GM18498 (cell line): ENCODE data around the gene CHD9.
"Not testable (repeated sequence)": the region's sequence is repeated elsewhere in the genome, so short reads cannot be mapped to it uniquely, and the experiment has no call there.

Experiments used
- ATAC-seq: cut with Tn5 transposase; IDR thresholded peaks from one replicate; pipeline ENCODE4 v1.9.1; 2021; ENCODE audit warnings: mild to moderate bottlenecking, moderate library complexity; ENCODE audit not compliant: unreplicated experiment

CHD9 gene

GRCh38 chr16:53257001-53257400 is 202.2 kb downstream of the CHD9 start:
- no peak for ATAC-seq

GRCh38 chr16:53258809-53259208 is 204.0 kb downstream of the CHD9 start:
- no peak for ATAC-seq

GRCh38 chr16:53261276-53261675 is 206.5 kb downstream of the CHD9 start:
- no peak for ATAC-seq

GRCh38 chr16:53262645-53263044 is 207.9 kb downstream of the CHD9 start:
- ATAC-seq, result no peak

- ATAC-seq, result no peak
These were observed 211.4 kb downstream of the CHD9 start for GRCh38 chr16:53266156-53266555.

- ATAC-seq, result not testable (repeated sequence)
These were observed 223.7 kb downstream of the CHD9 start for GRCh38 chr16:53278498-53278897.

GRCh38 chr16:53281280-53281679 is 226.5 kb downstream of the CHD9 start:
- no peak for ATAC-seq

- no peak for ATAC-seq
These were observed 227.1 kb downstream of the CHD9 start for GRCh38 chr16:53281859-53282258.

GRCh38 chr16:53282328-53282727 is 227.5 kb downstream of the CHD9 start:
- ATAC-seq, result no peak

GRCh38 chr16:53282975-53283946 is 228.5 kb downstream of the CHD9 start:
- ATAC-seq, result no peak

- no peak for ATAC-seq
These were observed 230.4 kb downstream of the CHD9 start for GRCh38 chr16:53285236-53285635.

- no peak for ATAC-seq
These were observed 235.7 kb downstream of the CHD9 start for GRCh38 chr16:53290520-53290919.

GRCh38 chr16:53291757-53292392 is 237.1 kb downstream of the CHD9 start:
- ATAC-seq, result no peak

GRCh38 chr16:53297477-53297876 is 242.7 kb downstream of the CHD9 start:
- ATAC-seq, result no peak

- ATAC-seq, result no peak
These were observed 249.5 kb downstream of the CHD9 start for GRCh38 chr16:53304334-53304733.

- ATAC-seq, result no peak
These were observed 251.0 kb downstream of the CHD9 start for GRCh38 chr16:53305743-53306142.

GRCh38 chr16:53309457-53309856 is 254.7 kb downstream of the CHD9 start:
- no peak for ATAC-seq

- ATAC-seq, result no peak
These were observed 266.2 kb downstream of the CHD9 start for GRCh38 chr16:53320992-53321391.

- no peak for ATAC-seq
These were observed 269.1 kb downstream of the CHD9 start for GRCh38 chr16:53323924-53324323.

GRCh38 chr16:53330991-53331390 is 276.2 kb downstream of the CHD9 start:
- ATAC-seq, result not testable (repeated sequence)

- ATAC-seq, result no peak
These were observed 279.8 kb downstream of the CHD9 start for GRCh38 chr16:53334581-53334980.

- no peak for ATAC-seq
These were observed 282.5 kb downstream of the CHD9 start for GRCh38 chr16:53337294-53337693.
